HG02852 (cell line): Measurements from ENCODE around the gene CDH6.
"Not testable (repeated sequence)": the region's sequence is repeated elsewhere in the genome, so short reads cannot be mapped to it uniquely, and the experiment has no call there.

Experiments
- ATAC-seq: cut with Tn5 transposase; IDR thresholded peaks from one replicate; pipeline ENCODE4 v1.9.1; 2021; ENCODE audit warnings: mild to moderate bottlenecking, moderate library complexity; ENCODE audit not compliant: unreplicated experiment

The CDH6 gene

DNA sequence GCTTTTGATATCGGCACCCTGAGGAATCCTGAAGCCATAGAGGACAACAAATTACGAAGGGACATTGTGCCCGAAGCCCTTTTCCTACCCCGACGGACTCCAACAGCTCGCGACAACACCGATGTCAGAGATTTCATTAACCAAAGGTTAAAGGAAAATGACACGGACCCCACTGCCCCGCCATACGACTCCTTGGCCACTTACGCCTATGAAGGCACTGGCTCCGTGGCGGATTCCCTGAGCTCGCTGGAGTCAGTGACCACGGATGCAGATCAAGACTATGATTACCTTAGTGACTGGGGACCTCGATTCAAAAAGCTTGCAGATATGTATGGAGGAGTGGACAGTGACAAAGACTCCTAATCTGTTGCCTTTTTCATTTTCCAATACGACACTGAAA lies 129.5 kb downstream of the CDH6 start:
- ATAC-seq, result no peak

DNA sequence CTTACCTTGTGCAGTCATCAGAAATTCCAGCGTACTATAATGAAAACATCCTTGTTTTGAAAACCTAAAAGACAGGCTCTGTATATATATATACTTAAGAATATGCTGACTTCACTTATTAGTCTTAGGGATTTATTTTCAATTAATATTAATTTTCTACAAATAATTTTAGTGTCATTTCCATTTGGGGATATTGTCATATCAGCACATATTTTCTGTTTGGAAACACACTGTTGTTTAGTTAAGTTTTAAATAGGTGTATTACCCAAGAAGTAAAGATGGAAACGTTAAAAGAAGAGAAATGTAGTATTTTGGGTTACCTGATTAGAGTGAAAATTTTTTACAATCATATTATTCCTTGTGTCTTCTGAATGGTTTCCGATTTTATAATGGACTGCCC lies 131.4 kb downstream of the CDH6 start:
- ATAC-seq, result no peak

DNA sequence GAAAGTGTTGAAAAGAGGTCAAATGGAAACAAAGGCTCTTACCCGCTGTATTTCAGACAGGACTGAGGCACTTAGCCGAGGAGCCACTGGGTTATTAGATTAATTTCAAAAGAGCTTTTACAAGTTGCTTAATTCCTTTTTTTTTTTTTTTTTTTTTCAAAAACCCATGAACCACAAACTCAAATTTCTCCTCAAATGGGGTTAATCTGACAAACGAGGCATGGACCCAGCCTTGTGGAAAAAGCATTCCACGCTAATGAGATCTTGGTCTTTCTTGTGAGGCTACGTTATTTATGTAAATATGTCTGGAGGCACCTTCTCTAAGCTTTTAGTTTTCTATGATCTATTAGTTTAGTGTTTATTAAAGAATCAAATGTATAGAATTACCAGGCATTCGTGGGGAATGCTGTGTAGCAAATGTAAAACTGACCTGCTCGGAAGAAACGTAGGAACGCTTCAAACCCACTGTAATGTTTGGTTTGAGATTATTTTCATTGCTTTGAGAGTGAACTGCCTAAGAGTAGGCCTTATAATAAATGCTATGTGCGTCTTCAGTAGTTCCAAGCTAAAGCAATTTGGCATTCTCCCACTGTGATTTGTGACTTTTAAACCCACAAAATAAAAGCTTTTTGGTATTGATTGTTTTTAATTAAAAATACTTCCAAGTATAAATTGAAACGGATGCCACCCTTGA lies 134.7 kb downstream of the CDH6 start:
- ATAC-seq, result no peak

DNA sequence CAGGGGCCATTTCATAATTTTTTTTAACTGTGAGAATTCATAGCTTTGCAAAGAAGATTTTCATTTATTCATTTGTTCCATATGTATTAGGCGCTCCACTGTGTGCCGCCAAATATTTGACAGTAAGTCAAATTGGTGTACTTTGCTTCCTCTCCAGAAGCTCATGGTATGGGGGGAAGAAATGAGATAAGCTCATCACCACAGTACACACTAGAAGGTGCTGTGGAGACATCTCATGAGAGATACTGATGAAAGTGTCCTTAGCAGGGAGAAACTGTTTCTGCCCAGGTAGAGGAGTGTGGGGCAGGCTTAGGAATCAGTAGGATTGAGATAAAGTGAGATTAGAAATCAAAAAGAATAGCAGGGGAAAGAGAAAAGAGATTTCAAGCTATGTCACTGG lies 136.2 kb downstream of the CDH6 start:
- no peak for ATAC-seq

DNA sequence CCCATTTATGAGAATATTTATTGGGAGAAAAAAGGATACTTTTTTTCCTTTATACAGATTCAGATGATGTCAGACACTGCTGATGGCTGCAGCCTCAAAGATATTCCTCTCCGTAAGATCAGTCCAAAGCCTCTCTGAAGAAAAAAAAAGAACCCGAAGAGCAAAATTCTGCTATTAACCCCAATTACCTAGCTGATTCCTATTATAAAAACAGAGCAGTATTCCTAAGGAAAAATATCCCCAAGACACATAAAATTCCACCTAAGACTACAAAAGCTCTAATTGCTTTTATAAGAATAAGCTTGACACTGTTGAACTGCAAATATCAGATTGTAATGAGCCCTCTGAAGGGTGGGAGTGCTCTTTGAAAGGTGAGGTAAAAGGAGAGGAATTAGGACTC lies 138.7 kb downstream of the CDH6 start:
- no peak for ATAC-seq

DNA sequence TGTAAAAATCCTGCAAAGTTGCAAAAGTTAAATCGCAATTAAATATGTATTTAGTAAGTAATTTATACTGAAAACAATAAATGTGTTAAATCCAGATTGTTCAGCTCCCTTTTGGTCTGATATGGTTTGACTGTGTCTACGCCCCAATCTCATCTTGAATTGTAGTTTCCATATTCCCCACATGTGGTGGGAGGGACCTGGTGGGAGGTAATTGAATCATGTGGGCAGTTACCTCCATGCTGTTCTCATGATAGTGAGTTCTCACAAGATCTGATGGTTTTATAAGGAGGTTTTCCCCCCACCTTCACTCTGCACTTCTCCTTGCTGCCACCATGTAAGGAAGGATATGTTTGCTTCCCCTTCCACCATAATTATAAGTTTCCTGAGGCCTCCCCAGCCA lies 140.0 kb downstream of the CDH6 start:
- ATAC-seq, result no peak

DNA sequence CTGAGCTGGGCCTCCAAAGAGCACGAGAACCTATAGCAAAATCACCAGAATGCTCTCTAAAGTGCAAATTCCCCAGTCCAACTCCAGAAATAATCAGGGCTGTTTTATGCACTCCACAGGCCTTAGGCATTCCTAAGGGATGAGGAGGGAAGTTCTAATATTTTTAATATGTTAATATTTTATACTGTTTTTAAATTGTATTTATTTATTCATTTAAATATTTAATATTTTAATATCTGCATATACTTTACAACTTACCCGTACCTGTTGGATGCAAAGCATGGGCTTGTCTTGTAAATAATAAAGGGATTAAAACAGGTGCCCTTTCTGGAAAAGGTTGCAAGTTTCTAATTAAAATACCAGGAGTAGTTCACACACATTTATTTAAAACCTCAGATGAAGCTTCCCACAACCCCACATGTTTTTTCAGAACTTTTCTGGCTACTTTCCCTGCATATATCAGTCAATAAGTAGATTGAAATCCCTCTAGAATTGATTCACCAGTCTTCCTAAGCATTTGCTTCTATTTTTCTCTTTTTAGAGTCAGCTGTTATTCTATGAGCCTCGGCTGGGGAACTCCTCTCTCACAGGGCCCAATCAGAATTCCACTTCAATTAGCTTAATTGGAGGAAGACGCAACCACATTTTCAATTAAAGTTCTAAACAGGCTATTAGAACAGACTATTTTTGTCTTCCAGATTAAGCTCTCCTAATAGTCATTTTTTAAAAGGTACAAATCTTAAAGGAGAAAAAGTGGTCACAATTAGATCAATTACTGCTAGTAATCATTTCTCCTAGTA lies 140.8 kb downstream of the CDH6 start:
- ATAC-seq, result no peak

DNA sequence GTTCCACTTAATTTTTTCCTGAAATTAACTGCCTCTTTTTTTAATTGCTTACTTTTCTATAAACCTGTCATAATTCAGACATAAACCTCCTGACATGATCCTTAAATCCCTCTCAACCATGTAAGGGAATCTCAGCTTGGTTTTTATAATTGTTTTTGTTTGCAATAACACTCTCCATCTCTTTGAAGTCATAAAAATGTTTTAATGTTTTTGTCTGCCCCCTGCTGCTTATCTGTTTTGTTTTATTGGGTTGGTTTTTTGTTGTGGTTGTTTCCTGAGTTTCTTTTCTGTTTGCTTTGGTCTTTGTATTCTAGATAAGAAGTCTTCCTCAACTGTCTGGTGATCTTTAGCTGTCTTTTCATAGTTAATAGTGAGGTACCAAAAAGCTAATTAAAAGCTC lies 142.0 kb downstream of the CDH6 start:
- ATAC-seq, result no peak

DNA sequence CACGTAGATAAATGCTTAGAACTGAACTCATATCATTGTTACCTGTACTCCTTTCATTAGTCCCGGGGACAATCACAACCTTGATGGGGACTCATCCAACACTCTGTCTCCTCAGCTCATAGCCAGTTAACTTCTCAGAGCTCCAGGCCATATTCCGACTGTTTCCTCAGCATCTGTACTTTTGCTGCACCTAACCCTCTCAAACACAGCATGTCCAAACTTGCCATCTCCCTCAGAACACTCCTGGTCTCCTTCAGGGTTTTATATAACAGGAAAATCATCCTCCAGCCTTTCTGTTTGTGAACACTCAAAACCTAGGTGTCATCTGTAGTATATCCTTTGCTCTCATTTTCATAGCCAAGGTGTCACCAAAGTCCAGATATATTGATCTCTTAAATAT lies 150.5 kb downstream of the CDH6 start:
- ATAC-seq, result no peak

DNA sequence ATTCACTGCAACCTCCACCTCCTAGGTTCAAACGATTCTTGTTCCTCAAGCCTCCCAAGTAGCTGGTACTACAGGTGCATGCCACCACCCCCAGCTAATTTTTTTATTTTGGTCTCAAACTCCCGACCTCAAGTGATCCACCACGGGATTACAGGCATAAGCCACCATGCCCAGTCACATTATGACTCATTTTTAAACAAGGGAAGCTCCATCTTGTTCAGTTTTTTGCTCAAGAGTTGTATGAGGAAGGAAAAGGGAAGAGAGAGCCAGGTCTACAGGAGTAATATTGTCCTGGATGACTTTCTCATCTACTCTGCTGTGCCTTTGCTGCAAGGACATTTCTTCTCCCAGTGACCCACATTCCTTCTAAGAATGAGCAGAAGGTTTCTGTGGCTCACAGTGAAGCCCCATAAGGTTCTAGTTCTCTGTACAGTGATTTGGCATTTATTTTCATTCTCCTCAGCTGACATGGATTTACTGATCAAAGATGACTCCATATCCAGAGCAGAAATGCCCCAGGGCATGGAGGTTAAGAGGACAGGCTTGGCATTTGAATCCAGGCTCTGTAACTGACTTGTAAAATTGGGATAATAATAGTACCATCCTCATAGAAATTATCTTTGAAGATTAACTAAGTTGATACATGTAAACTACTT lies 153.5 kb downstream of the CDH6 start:
- ATAC-seq, result no peak

DNA sequence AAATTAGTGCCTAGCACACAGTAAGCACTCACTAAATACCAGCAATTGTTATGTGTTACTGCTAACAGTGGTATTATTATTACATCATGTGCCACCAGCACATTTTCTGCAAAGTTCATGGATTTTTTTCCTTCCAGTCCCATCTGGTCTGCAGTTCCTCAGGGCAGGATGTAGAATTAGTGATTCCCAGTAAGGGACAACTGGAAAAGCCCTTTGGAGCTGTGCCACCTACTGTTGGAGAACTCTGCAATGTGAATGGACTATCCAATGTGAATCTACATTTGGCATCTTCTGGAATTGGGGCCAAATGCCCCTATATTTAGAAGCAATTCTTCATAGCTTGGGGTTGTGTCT lies 154.0 kb downstream of the CDH6 start:
- ATAC-seq, result no peak

DNA sequence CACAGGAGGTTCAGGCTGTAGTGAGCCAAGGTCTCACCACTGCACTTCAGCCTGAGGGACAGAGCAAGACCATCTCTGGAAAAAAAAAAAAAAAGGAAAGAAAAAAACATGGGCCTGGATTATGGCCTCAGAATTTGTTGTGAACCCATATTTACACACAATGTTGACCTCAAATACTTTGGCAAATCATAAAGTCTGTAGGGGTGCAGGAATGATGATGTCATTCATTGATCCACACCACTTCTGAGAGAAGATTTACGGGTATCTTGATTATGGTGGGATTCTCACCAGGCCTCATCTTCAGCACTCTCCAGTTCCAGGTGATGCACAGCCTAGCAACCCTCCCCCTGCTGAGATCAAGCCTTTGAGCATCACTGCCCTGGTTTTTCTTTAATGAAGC lies 156.9 kb downstream of the CDH6 start:
- no peak for ATAC-seq

DNA sequence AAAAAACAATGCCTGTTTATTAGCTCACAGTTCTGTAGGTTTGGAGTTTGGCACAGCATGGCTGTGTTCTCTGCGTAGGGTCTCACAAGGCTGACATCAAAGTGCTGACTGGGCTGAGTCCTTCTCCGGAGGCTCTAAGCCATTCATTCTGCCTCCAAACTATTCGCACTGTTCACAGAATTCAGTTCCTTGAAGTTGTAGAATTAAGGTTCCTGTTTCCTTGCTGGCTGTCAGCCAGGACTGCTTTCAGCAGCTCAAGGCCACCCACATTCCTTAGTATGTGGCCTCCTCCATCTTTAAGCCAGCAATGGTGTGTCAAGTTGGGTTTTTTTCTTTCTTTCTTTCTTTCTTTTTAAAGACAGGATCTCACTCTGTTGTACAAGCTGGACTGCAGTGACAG lies 161.9 kb downstream of the CDH6 start:
- ATAC-seq, result no peak

DNA sequence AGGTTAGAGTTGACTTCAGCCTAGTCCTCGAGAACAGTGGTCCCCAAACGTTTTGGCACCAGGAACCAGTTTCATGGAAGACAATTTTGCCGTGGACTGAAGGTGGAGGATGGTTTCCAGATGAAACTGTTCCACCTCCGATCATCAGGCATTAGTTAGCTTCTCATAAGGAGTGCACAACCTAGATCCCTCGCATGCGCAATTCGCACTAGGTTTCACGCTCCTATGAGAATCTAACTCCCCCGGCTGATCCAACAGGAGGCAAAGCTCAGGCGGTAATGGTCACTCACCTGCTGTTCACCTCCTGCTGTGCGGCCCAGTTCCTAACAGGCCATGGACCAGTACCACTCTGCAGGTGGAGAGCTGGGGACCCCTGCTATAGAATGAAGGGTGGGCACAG lies 163.6 kb downstream of the CDH6 start:
- ATAC-seq, result no peak

DNA sequence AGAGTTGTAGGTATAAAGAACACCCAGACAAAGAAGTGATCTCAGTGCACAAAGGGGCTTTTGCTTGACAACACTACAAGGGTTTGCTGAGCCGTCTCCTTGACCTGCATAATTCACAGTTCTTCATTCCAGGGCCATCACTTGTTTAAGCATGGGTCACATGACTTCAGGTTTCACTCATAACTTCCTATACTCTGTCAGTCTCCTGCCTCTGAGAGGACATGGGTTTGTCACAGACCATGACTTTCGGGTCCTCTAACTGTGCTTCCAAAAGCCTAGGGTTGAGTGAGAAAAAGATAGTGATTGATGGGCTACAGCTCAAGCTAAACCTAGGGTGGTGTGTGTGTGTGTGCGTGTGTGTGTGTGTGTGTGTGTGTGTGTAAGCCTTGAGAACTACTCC lies 166.4 kb downstream of the CDH6 start:
- ATAC-seq, result peak; percentile 56

DNA sequence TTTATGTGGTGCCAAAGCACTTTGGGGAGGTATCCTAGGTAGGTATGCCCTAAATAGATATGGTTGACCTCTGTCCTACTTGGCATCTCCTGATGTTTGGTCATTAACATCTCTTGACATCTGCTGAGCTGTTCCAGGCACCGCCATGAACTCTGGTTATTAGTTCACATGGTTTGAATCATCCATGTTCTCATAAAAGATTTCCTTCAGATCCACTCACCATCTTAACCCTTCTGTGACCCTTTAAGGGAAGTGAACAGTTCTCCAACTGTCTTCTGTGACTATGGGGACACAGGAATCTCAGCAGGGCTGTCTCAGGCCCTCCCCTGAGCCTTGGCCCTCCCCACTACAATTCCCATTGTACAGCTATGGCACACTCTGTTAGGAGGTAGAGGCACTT lies 167.7 kb downstream of the CDH6 start:
- no peak for ATAC-seq

DNA sequence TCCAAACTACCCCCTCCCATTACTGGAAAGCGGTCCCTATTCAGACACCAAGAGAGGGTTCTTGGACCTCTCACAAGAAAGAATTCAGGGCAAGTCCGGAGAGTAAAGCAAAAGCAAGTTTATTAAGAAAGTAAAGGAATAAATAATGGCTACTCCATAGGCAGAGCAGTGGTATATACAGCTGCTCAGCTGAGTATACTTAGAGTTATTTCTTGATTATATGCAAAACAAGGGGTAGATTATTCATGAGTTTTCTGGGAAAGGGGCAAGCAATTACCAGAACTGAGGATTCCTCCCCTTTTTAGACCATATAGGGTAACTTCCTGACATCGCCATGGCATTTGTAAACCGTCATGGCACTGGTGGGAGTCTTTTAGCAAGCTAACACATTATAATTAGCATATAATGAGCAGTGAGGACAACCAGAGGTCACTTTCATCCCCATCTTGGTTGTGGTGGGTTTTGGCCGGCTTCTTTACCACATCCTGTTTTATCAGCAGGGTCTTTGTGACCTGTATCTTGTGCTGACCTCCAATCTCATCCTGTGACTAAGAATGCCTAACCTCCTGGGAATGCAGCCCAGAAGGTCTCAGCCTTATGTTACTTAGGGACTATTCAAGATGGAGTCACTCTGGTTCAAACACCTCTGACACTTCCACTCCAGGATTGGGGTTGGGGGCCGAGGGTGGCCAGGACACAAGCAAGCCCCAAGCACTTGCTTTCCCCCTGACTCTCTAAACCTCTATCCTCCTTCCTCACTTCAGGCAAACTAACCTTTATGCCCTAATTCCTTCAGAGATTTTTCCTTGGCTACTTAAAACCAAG lies 168.4 kb downstream of the CDH6 start:
- ATAC-seq, result not testable (repeated sequence)

DNA sequence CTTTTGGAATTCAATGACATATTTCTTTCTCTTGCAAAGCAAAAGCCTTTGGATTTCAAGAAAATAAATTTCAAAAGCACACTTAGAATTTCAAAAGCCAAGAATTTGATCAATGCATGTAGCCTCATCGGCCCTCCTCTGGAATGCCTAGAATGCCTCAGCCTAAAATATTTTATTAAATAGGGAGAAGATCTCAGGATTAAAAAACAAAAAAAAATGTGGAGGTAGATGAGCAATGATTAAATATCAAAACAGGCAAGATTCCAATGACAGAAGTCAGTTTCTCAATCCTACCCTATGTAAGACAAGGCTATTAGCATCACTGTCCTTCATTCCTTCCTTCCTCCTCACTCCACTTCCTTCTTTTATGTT lies 169.0 kb downstream of the CDH6 start:
- ATAC-seq, result no peak

DNA sequence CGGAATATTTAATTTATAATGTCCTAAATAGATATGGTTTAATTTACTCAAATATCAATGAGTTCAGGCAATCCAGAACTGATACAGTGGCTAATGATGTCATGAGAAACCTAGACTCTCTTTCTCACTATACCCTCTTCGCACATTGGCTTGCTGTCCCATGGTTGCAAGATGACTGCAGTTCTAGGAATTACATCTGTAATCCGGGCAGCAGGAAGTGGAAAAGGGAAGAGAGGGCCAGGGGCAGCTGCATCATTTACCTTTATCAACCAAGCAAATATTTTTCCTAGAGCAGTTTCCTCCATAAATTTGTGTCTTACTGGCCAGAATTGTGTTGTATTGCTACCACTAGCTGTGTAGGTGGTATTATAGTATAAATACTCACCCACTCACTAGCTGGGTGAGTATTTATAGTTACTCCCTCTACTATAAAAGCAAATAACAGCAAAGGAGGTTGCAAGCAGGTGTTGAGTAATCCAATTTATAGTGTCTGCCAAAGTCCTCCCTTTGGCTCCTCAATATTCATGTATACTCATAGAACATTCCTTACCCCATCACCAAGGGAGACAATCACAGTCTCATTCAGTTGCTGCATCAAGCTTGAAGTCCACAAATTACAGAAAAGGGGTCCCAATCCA lies 169.6 kb downstream of the CDH6 start:
- no peak for ATAC-seq

DNA sequence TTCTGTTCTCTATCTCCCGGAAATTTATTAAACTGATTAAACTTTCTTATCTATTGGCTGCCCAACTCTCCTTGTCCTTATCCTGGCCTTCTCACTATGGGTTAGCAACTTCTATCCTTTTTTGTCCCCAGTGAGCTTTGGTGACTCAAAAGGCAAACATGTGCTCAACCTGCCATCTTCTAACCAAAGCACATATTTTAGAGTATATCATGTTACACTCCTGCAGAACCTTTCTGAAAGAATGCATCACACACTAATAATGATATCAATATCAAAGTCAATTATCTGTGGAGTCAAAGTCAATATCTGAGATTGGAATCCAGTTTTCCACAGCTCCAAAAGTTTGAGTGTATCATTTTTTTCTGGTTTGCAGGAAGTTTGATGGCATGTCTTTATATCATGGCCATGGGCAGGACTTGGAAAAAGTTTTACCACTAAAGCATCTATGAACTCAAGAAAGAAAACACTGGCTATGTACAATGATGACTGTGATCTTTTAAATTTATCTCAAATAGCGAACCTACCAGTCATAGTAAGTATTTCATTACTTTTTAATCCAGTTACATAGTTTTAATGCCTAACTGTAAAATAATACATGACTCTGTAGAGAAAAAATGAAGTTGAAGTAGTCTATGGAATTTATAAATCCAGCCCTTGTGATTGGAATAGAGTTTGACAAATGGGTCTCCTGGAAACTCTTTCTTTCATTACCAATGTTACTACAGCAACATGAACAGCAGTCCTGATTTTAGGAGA lies 171.6 kb downstream of the CDH6 start:
- no peak for ATAC-seq
